ENCODE results near the gene CTDSPL2.
"Not testable (repeated sequence)": the region's sequence is repeated elsewhere in the genome, so short reads cannot be mapped to it uniquely, and the experiment has no call there.

Gene CTDSPL2

GRCh38 chr15:44542596-44542995 lies 115.2 kb downstream of the CTDSPL2 start:
- no peak for DNase-seq

- not testable (repeated sequence) for DNase-seq
These were observed 117.3 kb downstream of the CTDSPL2 start for GRCh38 chr15:44544745-44545144.

GRCh38 chr15:44545913-44546802 lies 118.7 kb downstream of the CTDSPL2 start:
- no peak for DNase-seq

GRCh38 chr15:44549152-44549551 lies 121.7 kb downstream of the CTDSPL2 start:
- DNase-seq: not testable (repeated sequence)

GRCh38 chr15:44550256-44550655 lies 122.8 kb downstream of the CTDSPL2 start:
- DNase-seq: no peak

- DNase-seq: no peak
These were observed 123.3 kb downstream of the CTDSPL2 start for GRCh38 chr15:44550734-44551133.

GRCh38 chr15:44554934-44555723 lies 127.7 kb downstream of the CTDSPL2 start:
- no peak for DNase-seq

- DNase-seq: not testable (repeated sequence)
These were observed 133.5 kb downstream of the CTDSPL2 start for GRCh38 chr15:44560926-44561325.

- DNase-seq: no peak
These were observed 138.1 kb downstream of the CTDSPL2 start for GRCh38 chr15:44565387-44566154.

- no peak for DNase-seq
These were observed 138.7 kb downstream of the CTDSPL2 start for GRCh38 chr15:44566155-44566540.

GRCh38 chr15:44568338-44568737 lies 140.9 kb downstream of the CTDSPL2 start:
- DNase-seq: no peak

GRCh38 chr15:44569316-44569715 lies 141.9 kb downstream of the CTDSPL2 start:
- DNase-seq: no peak

GRCh38 chr15:44570361-44570760 lies 142.9 kb downstream of the CTDSPL2 start:
- no peak for DNase-seq

- no peak for DNase-seq
These were observed 146.0 kb downstream of the CTDSPL2 start for GRCh38 chr15:44573386-44573785.

GRCh38 chr15:44574734-44575133 lies 147.3 kb downstream of the CTDSPL2 start:
- DNase-seq: no peak

Measured in NCI-H2081 (cell line).